Omental fat pad (tissue), 4 donors: ENCODE measurements around the gene HOXC12. TPM values are rescaled to one million over a fixed set of nuclear protein-coding genes. Genes with fewer than 3 reads are reported as not detected.

Source experiments
- ATAC-seq: fragments of 150-250 bp; one replicate; pipeline ENCODE4 v1.9.1; 2016; ENCODE audit warnings: mild to moderate bottlenecking, moderate library complexity; ENCODE audit not compliant: low FRiP score
- DNase-seq: peaks from one replicate; pipeline ENCODE4 v3.0.0-alpha.2; 2019; ENCODE audit warnings: low spot score
- small RNA-seq: library from RNA; depleted of rRNA; stranded (forward); fragments of <200 nt; gene quantifications from one replicate; pipeline ENCODE3, GENCODE V24; 2016
- total RNA-seq, 4 donors: library from RNA; depleted of rRNA; stranded (reverse); fragments of >200 nt; gene quantifications; one replicate each; pipeline ENCODE4 v1.1.0, GENCODE V29; 2016
- TF ChIP-seq, protein P1 (sequence below), 3 donors: fragments of 450-650 bp; IDR thresholded peaks; one replicate each; pipeline ENCODE4 v1.5.1; 2016 to 2017; ENCODE audit warnings: antibody characterized with exemption in 3 of 3, mild to moderate bottlenecking in 3 of 3, moderate library complexity in 2 of 3

The HOXC12 gene
- total RNA-seq, 4 donors from 2014 or later = not detected

DNA sequence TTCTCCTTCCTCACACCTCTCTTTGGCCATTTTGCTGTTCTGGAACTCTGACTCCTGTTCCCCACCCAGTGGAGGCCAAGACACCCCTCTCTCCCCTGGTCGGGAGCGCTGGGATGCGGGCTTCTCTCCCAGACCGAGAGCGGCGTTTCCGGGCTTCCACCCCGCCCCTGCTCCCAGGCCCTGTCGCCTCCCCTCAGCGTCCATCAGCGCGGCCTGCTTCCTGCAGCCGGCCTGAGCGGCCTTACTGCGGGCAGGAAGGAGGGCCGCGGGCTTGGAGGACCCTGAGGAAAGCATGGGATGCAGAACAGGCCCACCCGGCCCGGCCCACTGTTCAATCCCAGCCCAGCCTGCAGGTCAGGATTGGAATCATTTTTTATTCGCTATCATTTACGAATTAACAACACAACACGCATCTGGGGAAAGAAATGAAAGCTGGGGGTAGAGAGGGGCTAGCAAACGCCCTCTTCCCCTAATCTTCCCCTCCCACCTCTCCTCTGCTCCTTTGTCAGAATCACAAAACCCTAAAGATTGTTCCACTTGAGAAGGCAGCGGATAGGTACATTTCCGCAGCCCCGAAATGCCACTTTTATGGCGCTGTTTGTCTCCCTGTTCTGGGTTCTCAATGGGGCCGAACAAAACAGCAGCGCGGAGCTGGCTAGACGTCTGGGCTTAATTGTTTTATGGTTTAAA is 50.3 kb downstream of the HOXC12 start:
- no peak for DNase-seq
- TF ChIP-seq, protein P1, sequence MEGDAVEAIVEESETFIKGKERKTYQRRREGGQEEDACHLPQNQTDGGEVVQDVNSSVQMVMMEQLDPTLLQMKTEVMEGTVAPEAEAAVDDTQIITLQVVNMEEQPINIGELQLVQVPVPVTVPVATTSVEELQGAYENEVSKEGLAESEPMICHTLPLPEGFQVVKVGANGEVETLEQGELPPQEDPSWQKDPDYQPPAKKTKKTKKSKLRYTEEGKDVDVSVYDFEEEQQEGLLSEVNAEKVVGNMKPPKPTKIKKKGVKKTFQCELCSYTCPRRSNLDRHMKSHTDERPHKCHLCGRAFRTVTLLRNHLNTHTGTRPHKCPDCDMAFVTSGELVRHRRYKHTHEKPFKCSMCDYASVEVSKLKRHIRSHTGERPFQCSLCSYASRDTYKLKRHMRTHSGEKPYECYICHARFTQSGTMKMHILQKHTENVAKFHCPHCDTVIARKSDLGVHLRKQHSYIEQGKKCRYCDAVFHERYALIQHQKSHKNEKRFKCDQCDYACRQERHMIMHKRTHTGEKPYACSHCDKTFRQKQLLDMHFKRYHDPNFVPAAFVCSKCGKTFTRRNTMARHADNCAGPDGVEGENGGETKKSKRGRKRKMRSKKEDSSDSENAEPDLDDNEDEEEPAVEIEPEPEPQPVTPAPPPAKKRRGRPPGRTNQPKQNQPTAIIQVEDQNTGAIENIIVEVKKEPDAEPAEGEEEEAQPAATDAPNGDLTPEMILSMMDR (IDR thresholded peaks at IDR 0.05) = no peak
- ATAC-seq = no peak

DNA sequence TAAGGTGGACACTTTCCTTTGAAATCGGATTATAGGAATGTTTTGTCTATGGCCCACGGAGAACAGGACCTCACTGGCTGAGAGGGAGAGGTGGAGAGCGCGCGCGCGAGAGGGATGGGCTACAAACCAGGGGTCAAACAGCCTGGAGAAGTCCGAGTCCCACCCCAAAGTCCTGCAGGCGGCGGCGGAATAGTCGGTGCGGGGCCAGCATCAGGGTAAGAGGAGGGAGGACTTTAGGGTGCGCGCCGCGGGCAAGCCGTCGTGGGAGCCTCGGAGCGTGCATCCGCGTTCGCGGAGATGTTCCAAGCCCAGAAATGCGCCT is 50.8 kb downstream of the HOXC12 start:
- TF ChIP-seq, protein P1 (IDR thresholded peaks at IDR 0.05) = no peak
- ATAC-seq = no peak
- no peak for DNase-seq

DNA sequence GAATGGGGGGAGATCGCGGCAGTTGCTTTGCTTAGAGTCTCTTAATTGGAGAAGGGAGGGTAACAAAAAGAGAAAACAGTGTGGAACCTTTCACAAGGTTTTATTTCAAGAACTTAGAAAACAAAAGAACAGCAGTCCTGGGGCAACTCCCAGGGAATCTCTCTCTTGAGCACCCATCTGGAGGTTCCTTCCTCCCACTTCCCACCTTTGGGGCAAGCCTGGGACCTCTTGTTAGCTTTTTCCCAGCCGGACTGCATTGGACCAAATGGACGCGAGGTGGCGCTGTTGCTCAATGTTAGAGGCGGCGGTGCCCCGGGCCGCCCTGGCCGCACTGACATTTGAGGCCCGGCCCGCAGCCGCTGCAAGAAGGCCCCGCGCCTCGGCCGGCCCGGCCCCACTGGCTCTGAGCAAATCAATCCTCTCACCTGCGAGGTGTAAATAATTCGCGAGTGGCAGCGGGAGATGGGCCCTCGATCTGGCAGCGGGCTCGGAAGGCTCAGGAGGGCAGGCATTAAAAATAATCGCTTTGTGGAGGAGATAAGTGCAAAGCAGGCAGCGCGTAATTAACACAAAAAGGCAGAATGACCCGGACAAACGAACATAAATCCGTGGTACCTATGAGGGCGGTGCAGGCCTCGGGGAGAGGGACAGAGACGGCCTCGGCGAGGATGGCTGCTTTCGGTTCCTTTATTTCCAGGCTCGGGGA is 51.3 kb downstream of the HOXC12 start:
- ATAC-seq (peak; percentile 37), DNase-seq (peak; percentile 92)
- TF ChIP-seq, protein P1 (IDR thresholded peaks at IDR 0.05) = peak in 2 of 3 donors; percentile 46 to 85

DNA sequence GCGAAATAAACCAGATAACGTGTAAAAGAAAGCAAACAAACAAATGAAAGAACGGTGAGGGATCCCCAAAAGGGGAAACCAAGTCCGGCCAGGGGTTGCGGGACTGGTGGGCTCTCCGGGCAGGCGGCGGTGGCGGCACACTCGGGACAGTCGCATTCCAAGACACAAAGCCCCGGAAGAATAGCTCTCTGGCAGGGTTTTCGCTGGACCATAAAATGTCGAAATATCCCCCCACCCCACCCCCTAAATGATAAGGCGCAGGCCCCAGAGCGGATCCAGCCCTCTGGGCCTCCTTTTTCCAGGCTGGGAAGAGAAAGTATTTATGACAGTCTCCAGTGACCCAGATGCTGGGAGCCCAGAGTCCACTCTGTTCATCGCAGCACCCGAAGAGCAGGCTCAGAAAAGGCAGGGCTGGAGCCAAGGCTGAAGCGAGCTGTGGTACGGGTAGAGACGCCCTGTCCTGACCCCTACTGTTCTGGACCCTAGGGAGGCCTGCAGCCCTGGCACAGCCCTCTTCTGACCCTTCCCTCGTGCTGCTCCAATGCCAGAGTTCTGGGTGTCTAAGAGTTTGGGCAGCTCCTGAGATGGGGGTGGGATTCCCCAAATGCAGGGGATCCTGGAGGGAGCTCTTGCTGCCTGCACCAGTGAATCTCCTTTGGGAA is 52.0 kb downstream of the HOXC12 start:
- TF ChIP-seq, protein P1 (IDR thresholded peaks at IDR 0.05) = no peak
- no peak for DNase-seq

DNA sequence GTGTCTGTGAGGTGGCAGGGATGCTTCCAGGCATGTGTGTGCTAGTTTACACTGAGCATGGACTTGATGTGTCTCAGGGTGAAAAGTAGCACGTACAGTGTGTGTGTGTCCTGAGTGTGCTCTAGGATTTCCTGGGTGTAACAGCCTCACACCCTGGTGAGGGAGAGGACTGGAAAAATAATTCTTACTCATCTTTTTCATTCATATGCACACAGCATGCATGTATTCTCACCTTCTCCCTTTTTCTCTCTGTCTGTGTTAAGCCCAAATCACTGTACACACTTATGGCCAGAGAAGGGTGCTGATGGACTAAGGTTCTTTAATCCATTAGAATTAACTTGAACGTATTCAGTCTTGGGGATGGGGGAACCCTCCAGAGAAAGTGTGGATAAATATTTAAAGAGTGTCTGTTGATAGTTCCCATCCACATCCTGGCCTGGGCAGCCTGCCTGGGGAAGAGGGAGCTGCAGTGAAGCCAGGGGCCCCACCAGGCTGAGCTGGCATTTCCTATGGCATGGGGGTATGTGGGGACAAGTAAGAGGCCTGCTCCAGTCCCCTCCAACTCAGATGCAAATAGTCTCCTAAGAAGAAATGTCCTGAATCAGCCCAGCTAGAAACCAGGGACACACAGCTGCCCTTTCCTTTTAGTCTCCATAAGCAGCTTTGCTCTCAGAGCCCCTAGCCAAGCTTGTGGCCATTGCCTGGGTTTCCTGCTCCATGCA is 53.0 kb downstream of the HOXC12 start:
- ATAC-seq (no peak), DNase-seq (no peak)
- TF ChIP-seq, protein P1 (IDR thresholded peaks at IDR 0.05) = no peak

More for the DNA sequence above, 52.0 kb downstream of the HOXC12 start:
- ATAC-seq = no peak

DNA sequence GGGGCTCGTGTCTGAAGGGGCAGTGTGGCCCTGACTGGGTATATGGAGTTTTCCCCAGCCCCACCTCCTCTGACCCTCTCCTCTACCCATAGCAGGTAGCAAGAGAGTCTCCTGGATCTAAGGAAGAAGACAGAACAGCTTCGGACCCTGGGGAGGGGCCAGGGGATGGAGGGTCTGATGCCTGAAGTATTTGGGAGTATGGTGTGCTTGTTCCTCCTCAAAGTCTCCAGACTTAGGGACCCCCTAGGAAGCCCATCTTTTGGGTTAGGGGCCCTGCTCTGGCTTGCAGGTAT is 53.5 kb downstream of the HOXC12 start:
- TF ChIP-seq, protein P1 (IDR thresholded peaks at IDR 0.05) = no peak
- DNase-seq = no peak
- ATAC-seq = no peak

Small RNA genes lying within 50 kb of the gene (small RNA-seq; reads per million reads assigned to genes)
- gene AC012531.3 (not detected), gene AC012531.4 (not detected), gene MIR196A2 (0.77 reads per million), gene RF01905 (not detected), gene RF01906 (not detected)

Other genes with a start within 250 kb of the HOXC12 start
- 100 to 1,000 TPM; 183 to 262 (median 242) TPM for gene CALCOCO1, start 227.5 kb upstream of the HOXC12 start, total RNA-seq
- not detected for gene CISTR, start 202.9 kb upstream of the HOXC12 start, total RNA-seq
- gene HOXC13, start 16.1 kb upstream of the HOXC12 start, total RNA-seq = not detected
- not detected for gene HOXC11, start 18.2 kb downstream of the HOXC12 start, total RNA-seq
- under 1 TPM in 1 of 4 donors, not detected in 3; 0.32 TPM for gene HOTAIR, start 20.1 kb downstream of the HOXC12 start, total RNA-seq
- gene HOXC10, start 30.2 kb downstream of the HOXC12 start, total RNA-seq = not detected
- 1 to 10 TPM in 1 of 4 donors, under 1 TPM in 2, not detected in 1; 0.28 to 2.0 (median 0.44) TPM for gene HOXC9, start 45.3 kb downstream of the HOXC12 start, total RNA-seq
- gene HOXC8, start 54.1 kb downstream of the HOXC12 start, total RNA-seq = under 1 TPM in 2 of 4 donors, not detected in 2; 0.19 to 0.24 TPM
- 1 to 10 TPM in 2 of 4 donors, under 1 TPM in 2; 0.24 to 1.7 (median 1.2) TPM for gene HOXC6, start 73.5 kb downstream of the HOXC12 start, total RNA-seq
- under 1 TPM in 3 of 4 donors, not detected in 1; 0.28 to 0.63 (median 0.50) TPM for gene HOXC5, start 78.1 kb downstream of the HOXC12 start, total RNA-seq
- gene HOXC4, start 98.9 kb downstream of the HOXC12 start, total RNA-seq = 1 to 10 TPM in 3 of 4 donors, under 1 TPM in 1; 0.84 to 1.3 (median 1.1) TPM
- 10 to 100 TPM; 17.2 to 46.5 (median 36.7) TPM for gene SMUG1, start 234.1 kb downstream of the HOXC12 start, total RNA-seq